NCI-H1930 (cell line): ENCODE results near the gene TRMT61A.
"Not testable (repeated sequence)": the region's sequence is repeated elsewhere in the genome, so short reads cannot be mapped to it uniquely, and the experiment has no call there.

Experiments used
- DNase-seq, 2 experiments: peaks; one replicate each; lab custom pipeline; 2025; lab: John Stamatoyannopoulos, UW

Gene TRMT61A

DNA sequence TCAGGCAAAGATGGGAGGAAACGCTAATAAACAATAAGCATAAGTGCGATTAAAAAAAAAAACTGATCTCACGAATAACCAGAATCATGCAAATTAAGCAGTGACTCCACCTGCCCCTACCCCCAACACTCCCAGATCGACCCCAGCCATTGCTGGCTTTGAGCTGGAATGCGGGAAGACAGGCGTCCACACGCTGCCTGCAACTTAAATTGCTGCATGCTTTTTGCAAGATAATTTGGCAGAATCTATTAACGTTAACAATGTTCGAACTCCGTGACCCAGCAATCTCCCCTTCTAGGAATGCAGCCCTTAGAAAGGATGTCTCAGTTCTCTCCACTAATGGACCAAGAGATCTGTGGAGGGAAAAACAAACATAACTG, 5.4 kb upstream of the TRMT61A start:
- DNase-seq, result no peak

DNA sequence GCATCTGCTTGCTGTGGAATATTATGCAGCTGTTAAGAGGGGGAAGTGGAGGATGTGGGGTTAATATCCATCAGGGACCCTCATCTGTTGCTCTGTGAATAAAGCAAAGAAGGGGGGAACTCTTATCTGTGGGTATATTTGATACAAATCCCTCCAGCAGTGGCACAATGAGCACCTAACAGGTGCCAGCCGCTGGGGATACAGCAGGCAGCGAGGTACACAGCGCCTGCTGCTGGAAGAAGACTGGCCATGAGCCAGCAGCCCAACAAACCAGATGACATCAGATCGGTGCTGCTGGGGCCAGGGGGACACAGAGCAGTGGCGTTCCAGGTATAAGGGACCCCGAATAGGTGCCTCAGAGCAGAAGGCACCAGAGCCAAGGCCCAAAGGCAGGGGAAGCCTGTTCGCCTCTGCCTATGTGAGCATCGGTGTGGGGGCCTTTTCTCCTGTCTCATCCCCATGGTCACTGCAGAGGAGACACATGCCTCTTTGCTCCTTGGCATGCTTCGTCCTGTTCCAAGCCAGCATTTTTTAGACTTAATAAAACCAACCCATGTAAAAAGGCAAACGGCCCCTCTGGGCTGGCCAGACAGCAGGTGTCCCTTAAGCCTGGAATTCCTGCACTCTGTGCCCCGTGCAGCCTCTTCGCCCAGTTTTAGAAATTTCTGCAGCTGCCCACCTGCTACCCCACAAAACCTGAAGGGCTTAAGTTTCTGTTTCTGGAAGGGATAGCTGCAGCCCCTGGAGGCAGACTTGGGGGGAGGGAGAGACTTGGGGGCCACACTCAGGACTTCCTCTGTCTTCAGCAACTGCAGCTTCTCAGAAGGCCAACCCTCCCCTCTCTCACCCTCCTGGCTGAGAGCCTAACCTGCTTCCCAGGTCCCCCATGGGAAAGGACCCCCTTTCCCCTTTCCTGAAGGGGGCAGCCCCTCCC, 4.7 kb upstream of the TRMT61A start:
- DNase-seq, result no peak

GRCh38 chr14:103525430-103526246, 3.4 kb upstream of the TRMT61A start:
- not testable (repeated sequence) for DNase-seq

DNA sequence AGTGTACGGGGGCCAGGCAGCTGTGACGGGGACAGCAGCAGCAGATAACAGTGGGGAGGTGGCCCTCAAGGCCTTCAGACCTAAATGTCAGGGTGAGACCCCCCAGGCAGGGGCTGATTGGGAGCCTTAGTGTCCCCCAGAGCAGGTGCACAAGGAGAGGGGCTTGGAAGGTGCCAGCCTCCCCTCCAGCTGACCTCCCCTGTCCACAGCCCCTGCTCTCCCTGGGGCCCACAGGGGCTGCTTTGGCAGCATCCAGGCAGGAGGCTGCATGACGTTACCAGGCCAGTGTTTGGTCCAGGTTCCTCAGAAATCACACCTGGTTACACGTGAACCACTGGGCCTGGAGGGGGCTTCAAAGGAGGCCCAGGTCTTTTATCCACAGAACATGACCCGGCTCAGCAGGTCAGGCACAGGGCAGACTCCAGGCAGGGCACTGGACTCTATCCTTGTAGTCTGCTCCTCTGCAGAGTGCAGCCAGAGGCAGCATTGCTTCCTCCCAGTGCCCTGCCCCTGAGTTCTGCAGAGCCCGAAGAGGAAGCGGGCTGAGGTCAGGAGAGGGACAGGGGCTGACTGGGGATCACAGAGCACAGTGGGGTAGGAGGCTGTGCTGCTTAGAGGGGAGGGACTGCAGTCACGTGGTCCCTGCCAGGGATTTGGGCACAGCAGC, 2.6 kb upstream of the TRMT61A start:
- DNase-seq, result no peak

DNA sequence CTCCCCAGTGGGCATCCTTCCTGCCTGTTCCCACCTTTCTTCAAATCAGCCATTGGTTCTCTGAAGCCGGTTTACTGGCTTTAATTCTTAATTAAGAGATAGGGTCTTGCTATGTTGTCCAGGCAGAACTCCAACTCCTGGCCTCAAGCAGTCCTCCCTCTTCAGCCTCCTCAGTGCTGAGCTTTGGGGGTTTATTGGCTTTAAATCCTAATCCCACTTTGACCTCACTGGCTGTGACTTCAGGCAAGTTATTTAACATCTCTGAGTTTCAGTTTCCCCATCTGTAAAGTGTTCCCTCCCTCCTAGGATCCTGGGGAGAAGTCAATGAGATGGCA, 2.1 kb upstream of the TRMT61A start:
- no peak for DNase-seq

- DNase-seq, result no peak
Observed at GRCh38 chr14:103527408-103528145, 1.4 kb upstream of the TRMT61A start.

- no peak for DNase-seq
Observed at GRCh38 chr14:103528146-103528586, 830 bp upstream of the TRMT61A start.

DNA sequence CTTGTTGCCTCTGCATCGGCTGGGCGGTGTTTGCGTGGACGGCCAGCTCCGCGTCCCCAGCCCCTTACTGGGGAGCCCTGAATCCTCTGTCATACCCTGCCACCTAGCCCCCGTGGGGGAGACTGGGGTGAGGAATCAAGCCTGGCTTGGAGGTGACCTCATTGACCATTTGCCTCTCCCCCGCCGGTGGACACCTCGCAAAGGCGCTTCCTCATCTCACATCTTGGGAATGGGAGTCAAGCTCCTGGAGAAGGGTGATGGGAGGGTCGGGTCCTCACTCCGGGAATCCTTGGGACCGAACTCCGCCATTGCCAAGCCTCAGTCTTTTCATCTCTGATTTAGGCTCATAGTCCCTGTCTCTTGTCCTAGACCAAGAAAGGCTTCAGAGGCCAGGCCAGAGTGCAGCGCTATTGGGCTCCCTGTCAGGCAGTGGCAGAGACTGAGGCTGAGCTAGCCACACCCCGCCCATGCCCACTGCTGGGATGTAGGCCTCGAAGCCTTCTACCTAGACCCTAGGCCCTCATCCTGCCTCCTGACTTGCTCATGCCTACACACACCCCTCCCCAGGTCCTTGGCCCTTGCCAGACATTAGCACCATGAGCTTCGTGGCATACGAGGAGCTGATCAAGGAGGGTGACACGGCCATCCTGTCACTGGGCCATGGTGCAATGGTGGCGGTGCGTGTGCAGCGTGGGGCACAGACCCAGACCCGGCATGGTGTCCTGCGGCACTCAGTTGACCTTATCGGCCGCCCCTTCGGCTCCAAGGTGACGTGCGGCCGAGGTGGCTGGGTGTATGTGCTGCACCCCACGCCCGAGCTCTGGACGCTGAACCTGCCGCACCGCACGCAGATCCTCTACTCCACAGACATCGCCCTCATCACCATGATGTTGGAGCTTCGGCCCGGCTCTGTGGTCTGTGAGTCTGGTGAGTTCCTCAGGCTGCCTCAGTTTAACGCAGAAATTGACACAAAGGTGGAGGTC, 678 bp downstream of the TRMT61A start:
- DNase-seq, result no peak

DNA sequence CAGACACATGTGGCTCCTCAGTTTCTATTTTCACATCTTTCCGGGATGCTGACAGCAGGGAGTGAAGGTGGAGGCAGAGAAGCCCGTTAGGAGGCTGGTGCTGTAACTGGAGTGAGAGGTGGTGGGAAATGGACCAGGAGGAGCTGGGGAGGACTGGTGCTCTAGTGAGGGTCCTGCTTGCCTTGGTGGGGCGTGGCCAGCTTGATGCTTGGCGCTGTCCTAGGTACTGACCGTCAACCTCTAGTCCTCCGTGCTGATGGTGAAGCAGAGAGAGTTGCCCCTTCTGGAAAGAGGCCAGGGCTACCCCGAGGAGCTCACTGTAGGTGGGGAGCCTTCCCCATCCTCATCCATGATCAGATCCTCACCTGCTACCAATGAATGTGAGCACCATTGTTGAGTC, 1.4 kb downstream of the TRMT61A start:
- DNase-seq, result no peak

GRCh38 chr14:103530831-103531230, 1.8 kb downstream of the TRMT61A start:
- DNase-seq, result no peak

DNA sequence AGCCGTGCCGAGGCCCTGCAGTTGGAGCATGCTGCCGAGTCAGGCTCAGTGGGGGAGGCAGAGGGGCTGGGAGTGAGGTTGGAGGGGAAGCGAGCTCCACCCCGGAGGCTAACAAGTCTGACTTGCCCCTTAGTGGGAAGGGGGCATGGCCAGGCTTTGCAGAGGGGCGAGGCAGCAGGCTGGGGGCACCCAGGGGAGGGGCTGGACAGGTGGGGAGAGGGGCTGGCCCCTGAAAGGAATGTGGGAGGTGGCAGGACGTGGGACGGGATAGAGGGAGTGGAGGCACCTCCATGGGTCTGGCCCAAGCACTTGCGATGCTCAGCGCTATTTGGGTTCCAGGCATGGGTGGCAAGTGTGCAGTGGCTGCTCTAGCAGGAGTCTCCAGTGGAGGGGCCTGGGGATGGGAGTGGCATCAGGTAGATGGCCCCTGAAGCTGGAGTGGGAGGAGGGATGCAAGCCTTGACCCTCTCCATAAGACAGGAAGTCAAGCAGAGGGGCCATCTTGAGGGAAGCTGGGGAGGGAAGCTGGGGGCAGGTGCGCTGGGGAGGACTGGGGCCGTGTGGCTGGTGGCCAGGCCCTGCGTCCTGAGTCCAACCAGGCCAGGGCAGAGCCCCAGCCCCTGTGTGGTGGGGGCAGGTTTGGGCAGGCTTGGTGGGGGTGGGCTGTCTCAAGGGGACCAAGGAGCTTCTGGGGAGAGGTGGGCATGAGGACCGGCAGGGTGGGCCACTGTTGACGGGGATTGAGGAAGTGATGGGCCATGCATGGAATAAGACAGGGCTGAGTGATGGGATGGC, 2.6 kb downstream of the TRMT61A start:
- DNase-seq, result no peak

DNA sequence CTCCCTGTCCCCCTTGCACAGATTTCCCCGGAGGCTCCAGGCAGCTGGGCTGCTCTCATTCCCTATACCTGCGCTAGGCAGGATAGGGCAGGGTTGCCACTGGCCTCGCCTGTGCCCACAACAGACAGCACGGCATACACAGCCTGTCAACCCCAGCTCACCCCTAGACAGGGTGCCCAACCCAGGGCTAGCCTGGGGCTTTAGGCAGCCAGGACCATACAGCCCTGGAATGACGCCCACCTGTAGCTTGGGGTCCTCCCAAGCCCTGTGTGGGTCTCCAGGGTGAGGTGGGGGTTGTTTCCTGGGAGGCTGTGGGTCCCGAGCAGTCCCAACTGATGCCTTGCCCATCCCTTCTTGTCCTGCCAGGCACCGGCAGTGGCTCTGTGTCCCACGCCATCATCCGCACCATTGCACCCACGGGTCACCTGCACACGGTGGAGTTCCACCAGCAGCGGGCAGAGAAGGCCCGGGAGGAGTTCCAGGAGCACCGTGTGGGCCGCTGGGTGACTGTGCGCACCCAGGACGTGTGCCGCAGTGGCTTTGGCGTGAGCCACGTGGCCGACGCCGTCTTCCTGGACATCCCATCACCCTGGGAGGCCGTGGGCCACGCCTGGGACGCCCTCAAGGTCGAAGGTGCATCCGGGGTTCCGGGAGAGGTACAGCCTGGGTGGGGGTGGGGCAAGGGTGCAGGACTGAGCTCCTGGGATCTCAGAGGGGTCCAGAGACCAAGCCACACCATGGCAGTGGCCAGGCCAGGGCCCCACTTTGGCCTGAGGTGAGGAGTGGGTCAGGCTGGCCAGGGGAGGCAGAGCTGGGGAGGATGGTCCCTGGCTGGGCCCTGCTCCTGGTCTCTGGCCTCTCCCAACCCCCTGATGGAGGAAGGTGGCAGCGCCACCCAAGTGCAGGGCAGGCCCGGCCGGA, 3.5 kb downstream of the TRMT61A start:
- no peak for DNase-seq

GRCh38 chr14:103533137-103533998, 4.4 kb downstream of the TRMT61A start:
- no peak for DNase-seq

DNA sequence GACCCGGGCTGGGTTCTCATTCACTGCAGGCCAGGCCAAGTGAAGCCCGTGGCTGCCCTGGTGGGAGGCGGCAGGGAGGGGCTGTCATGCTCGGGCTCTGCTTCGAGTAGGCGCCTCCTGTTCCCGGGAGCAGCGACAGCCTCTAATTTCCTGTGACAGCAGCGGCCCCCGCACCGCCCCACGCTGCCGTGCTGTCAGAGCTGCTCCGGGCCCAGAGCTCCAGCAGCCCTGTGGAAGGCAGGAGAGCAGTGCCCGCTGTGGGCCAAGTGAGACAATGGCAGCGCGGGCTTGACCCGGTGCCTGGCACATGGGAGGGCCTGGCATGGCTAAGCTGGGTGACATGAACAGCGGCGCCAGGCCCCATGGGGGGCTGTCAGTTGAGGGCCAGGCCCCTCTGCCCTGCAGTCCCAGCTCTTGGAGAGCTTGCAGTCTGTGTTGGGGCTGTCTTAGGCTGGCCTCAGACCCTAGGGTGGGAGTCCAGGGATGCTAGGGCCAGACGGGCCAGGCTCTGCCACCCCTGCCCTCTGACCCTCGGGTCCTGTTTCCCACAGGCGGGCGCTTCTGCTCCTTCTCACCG, 5.1 kb downstream of the TRMT61A start:
- no peak for DNase-seq

GRCh38 chr14:103534576-103535061, 5.6 kb downstream of the TRMT61A start:
- DNase-seq, result no peak

DNA sequence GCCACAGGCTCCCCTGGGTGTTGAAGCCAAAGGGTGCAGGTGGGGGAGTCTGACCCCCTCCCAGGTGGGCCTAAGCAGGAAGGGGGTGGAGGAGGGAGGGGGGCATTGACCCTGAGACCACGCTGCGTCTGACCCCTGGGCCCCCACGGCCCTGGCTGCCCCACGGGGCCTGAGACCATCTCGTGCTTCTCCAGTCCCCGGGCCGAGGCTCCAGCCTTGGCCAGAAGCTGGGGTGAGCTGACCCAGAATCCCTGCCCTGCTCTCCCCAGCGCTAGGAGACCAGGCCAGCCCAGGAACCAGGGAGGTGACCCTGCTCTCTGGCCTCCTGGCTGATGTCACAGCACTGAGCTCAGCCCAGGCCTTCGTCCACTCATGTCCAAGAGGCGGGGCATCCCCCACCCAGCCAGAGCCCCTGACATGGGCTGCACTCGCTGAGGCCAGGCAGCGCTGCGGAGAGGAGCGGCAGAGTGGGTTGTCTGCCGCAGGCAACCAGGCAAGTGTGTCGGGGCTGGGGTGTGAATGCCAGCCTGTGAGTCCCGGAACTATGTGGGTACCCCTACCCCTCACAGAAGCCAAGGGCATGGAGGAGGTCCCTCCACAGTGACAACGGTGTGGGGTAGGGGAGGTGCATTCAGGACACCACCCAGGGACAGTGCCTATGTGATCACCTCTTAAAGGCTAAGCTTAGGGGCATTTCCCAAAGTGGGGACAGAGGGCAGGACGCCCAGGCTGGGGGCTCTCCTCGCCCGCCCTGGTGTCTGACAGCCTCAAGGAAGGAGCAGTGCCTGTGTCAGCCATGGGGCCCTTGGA, 6.3 kb downstream of the TRMT61A start:
- no peak for DNase-seq
